ENCODE measurements around the gene MRPS25. TPM values are rescaled to one million over a fixed set of nuclear protein-coding genes. Genes with fewer than 3 reads are reported as not detected.

The MRPS25 gene
- 74.4 and 97.7 TPM in 2 replicates for polyA plus RNA-seq
- 32.6 and 35.3 TPM in 2 replicates for polyA minus RNA-seq

DNA sequence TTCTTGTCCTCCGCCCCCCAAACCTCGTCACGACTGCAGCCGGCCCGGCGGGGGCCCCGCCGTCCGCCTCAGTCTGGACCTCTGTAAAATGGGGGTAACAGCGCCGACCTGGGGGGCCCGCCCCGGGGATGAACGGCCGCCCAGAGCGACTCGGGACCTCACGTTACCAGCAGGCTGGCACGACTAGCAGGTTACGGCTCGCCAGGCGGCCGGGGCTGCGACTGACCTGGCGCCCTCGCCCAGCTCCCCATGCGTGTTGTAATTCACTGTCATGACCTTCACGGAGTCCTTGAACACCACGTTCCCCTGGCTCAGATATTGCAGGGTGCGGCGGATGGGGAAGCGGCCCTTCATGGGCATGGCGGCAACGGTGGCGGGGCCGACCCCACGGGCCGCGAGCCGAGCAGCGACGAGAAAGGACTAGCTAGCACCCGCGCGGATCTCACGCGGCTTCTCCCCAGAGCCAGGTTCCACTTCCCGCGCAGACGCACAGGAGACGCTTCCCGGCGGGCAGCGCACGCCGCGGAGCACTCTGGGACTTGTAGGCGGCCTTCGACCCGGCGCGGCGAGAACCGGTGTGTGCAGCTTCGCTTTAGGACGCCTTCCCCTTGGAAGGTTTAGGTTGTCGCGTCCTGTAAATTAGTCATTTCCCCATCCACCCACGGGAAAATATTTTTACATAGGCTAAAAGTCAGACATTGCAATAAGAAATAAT, at the start of gene MRPS25:
Gene MRPS25, minus strand, starts transcription at position 481 of the 715 bp plus-strand sequence. Its CDS starts 121 bp downstream, at position 360.
- Histone ChIP-seq H4K20me1 (ENCODE audit: insufficient read depth) (no peaks in the 10 kb centered on the region), H3F3A (ENCODE audit: insufficient read depth, low read length, poor library complexity, severe bottlenecking) (no peaks in the 10 kb centered on the region), H2AFZ (ENCODE audit: low read depth, low read length) (peak within 1 kb of the TSS; percentile 94), H3K9ac (ENCODE audit: low read length) (peak within 1 kb of the TSS; percentile 95), H3K9me2 (ENCODE audit: insufficient read depth, low read length) (no peaks in the 10 kb centered on the region), H3K36me3 (ENCODE audit: insufficient read depth, low read length) (no peaks in the 10 kb centered on the region), H3K9me3 (ENCODE audit: low read length) (no peaks in the 10 kb centered on the region), H3K27me3 (ENCODE audit: insufficient read depth, low read depth, low read length) (no peaks in the 10 kb centered on the region), H3K27ac (ENCODE audit: low read length) (peak within 1 kb of the TSS; percentile 73), H3K79me2 (replicated peaks; ENCODE audit: insufficient read depth, low read length) (peaks cover 18% of the 10 kb centered on the region), H3K4me3 (ENCODE audit: low read length) (peak within 1 kb of the TSS; percentile 99), H3K4me2 (ENCODE audit: low read length) (peak within 1 kb of the TSS; percentile 81)
- TF ChIP-seq, protein P1, sequence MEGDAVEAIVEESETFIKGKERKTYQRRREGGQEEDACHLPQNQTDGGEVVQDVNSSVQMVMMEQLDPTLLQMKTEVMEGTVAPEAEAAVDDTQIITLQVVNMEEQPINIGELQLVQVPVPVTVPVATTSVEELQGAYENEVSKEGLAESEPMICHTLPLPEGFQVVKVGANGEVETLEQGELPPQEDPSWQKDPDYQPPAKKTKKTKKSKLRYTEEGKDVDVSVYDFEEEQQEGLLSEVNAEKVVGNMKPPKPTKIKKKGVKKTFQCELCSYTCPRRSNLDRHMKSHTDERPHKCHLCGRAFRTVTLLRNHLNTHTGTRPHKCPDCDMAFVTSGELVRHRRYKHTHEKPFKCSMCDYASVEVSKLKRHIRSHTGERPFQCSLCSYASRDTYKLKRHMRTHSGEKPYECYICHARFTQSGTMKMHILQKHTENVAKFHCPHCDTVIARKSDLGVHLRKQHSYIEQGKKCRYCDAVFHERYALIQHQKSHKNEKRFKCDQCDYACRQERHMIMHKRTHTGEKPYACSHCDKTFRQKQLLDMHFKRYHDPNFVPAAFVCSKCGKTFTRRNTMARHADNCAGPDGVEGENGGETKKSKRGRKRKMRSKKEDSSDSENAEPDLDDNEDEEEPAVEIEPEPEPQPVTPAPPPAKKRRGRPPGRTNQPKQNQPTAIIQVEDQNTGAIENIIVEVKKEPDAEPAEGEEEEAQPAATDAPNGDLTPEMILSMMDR (IDR thresholded peaks at IDR 0.05; ENCODE audit: poor library complexity, severe bottlenecking), result no peak
- TF ChIP-seq MXI1 (conservative IDR thresholded peaks at IDR 0.05; ENCODE audit: poor library complexity, severe bottlenecking) (peak; percentile 96), TAF1 (IDR thresholded peaks at IDR 0.05; ENCODE audit: low read depth) (peak; percentile 76), RAD21 (conservative IDR thresholded peaks at IDR 0.05) (no peak), EP300 (conservative IDR thresholded peaks at IDR 0.05; ENCODE audit: poor library complexity, severe bottlenecking) (no peak), POLR2AphosphoS5 (IDR thresholded peaks at IDR 0.05) (peak; percentile 98), SMC3 (conservative IDR thresholded peaks at IDR 0.05; ENCODE audit: poor library complexity) (peak; percentile 50), EZH2 (IDR thresholded peaks at IDR 0.05; ENCODE audit: borderline replicate concordance, insufficient read depth, low read length, poor library complexity, severe bottlenecking) (no peak)
- TF ChIP-seq, protein P2, sequence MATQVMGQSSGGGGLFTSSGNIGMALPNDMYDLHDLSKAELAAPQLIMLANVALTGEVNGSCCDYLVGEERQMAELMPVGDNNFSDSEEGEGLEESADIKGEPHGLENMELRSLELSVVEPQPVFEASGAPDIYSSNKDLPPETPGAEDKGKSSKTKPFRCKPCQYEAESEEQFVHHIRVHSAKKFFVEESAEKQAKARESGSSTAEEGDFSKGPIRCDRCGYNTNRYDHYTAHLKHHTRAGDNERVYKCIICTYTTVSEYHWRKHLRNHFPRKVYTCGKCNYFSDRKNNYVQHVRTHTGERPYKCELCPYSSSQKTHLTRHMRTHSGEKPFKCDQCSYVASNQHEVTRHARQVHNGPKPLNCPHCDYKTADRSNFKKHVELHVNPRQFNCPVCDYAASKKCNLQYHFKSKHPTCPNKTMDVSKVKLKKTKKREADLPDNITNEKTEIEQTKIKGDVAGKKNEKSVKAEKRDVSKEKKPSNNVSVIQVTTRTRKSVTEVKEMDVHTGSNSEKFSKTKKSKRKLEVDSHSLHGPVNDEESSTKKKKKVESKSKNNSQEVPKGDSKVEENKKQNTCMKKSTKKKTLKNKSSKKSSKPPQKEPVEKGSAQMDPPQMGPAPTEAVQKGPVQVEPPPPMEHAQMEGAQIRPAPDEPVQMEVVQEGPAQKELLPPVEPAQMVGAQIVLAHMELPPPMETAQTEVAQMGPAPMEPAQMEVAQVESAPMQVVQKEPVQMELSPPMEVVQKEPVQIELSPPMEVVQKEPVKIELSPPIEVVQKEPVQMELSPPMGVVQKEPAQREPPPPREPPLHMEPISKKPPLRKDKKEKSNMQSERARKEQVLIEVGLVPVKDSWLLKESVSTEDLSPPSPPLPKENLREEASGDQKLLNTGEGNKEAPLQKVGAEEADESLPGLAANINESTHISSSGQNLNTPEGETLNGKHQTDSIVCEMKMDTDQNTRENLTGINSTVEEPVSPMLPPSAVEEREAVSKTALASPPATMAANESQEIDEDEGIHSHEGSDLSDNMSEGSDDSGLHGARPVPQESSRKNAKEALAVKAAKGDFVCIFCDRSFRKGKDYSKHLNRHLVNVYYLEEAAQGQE (IDR thresholded peaks at IDR 0.05; ENCODE audit: borderline replicate concordance), result no peak

DNA sequence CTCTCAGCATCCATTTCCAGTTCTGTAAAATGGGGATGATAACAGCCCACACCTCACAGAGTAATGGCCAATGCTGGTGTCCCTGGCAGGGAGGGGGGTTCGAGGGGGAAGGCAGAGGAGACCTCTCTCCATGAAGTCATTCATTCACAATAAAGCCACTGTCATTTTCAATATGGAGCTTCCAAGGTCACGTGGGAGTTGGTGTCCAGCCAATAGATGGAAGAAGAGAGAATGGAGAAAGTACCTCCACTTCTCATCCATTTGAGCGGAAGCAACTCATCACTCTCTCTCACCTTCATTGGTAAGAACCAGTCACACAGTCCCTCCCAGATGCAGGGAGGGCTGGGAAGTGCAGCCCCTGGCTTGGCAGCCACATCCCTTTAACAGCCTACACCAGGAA, 48.8 kb upstream of the MRPS25 start:
- Histone ChIP-seq H2AFZ (ENCODE audit: low read depth, low read length) (no peak overlapping the region), H3K27ac (ENCODE audit: low read length) (no peak overlapping the region), H3K9ac (ENCODE audit: low read length) (no peak overlapping the region), H3K79me2 (replicated peaks; ENCODE audit: insufficient read depth, low read length) (no peaks in the 10 kb centered on the region), H3K27me3 (ENCODE audit: insufficient read depth, low read depth, low read length) (no peaks in the 10 kb centered on the region), H3K4me3 (ENCODE audit: low read length) (no peak overlapping the region), H3K36me3 (ENCODE audit: insufficient read depth, low read length) (no peaks in the 10 kb centered on the region), H3K9me3 (ENCODE audit: low read length) (no peaks in the 10 kb centered on the region), H3F3A (ENCODE audit: insufficient read depth, low read length, poor library complexity, severe bottlenecking) (no peaks in the 10 kb centered on the region), H3K4me2 (ENCODE audit: low read length) (no peak overlapping the region), H3K9me2 (ENCODE audit: insufficient read depth, low read length) (no peaks in the 10 kb centered on the region), H4K20me1 (ENCODE audit: insufficient read depth) (no peaks in the 10 kb centered on the region)
- TF ChIP-seq RAD21 (conservative IDR thresholded peaks at IDR 0.05), result no peak
- no peak for TF ChIP-seq MXI1 (conservative IDR thresholded peaks at IDR 0.05; ENCODE audit: poor library complexity, severe bottlenecking)
- no peak for TF ChIP-seq SMC3 (conservative IDR thresholded peaks at IDR 0.05; ENCODE audit: poor library complexity)
- TF ChIP-seq, protein P2 (IDR thresholded peaks at IDR 0.05; ENCODE audit: borderline replicate concordance), result no peak
- no peak for TF ChIP-seq TAF1 (IDR thresholded peaks at IDR 0.05; ENCODE audit: low read depth)
- TF ChIP-seq EZH2 (IDR thresholded peaks at IDR 0.05; ENCODE audit: borderline replicate concordance, insufficient read depth, low read length, poor library complexity, severe bottlenecking), result no peak
- TF ChIP-seq EP300 (conservative IDR thresholded peaks at IDR 0.05; ENCODE audit: poor library complexity, severe bottlenecking), result no peak
- TF ChIP-seq, protein P1 (IDR thresholded peaks at IDR 0.05; ENCODE audit: poor library complexity, severe bottlenecking), result no peak
- TF ChIP-seq POLR2AphosphoS5 (IDR thresholded peaks at IDR 0.05), result no peak
